Activated CD8-positive, alpha-beta memory T cell treated with anti-CD3 and anti-CD28 coated beads, Interleukin-2, amount 50 U/mL, for 24 hours (primary cell): ENCODE results near the gene MLKL.
"Not testable (repeated sequence)": the region's sequence is repeated elsewhere in the genome, so short reads cannot be mapped to it uniquely, and the experiment has no call there.

Source experiments
- DNase-seq: peaks from one replicate; pipeline ENCODE4 v3.0.0-alpha.2; 2020; ENCODE audit errors: extremely low read depth

Gene MLKL

GRCh38 chr16:74699666-74700065 is 996 bp downstream of the MLKL start:
- no peak for DNase-seq

- DNase-seq: no peak
Observed at GRCh38 chr16:74698222-74698621, 2.4 kb downstream of the MLKL start.

- no peak for DNase-seq
Observed at GRCh38 chr16:74695450-74696422, 4.9 kb downstream of the MLKL start.

GRCh38 chr16:74691093-74691855 is 9.4 kb downstream of the MLKL start:
- no peak for DNase-seq

- no peak for DNase-seq
Observed at GRCh38 chr16:74682556-74682955, 18.1 kb downstream of the MLKL start.

GRCh38 chr16:74680681-74681080 is 20.0 kb downstream of the MLKL start:
- no peak for DNase-seq

- DNase-seq: no peak
Observed at GRCh38 chr16:74679983-74680382, 20.7 kb downstream of the MLKL start.

- DNase-seq: no peak
Observed at GRCh38 chr16:74677868-74678267, 22.8 kb downstream of the MLKL start.

GRCh38 chr16:74673876-74674275 is 26.8 kb downstream of the MLKL start:
- DNase-seq: no peak

GRCh38 chr16:74668877-74669276 is 31.8 kb downstream of the MLKL start:
- DNase-seq: not testable (repeated sequence)

GRCh38 chr16:74667255-74667700 is 33.4 kb downstream of the MLKL start:
- DNase-seq: no peak

GRCh38 chr16:74666425-74667254 is 34.0 kb downstream of the MLKL start, which contains the start of gene RFWD3:
Gene RFWD3 (minus strand): TSS chr16:74666877. CDS start chr16:74661449, 5,428 bp downstream.
- peak; percentile 92 for DNase-seq

GRCh38 chr16:74666010-74666421 is 34.6 kb downstream of the MLKL start:
- DNase-seq: no peak

GRCh38 chr16:74661064-74661463 is 39.6 kb downstream of the MLKL start:
- DNase-seq: no peak

GRCh38 chr16:74660383-74660782 is 40.3 kb downstream of the MLKL start:
- no peak for DNase-seq

- DNase-seq: no peak
Observed at GRCh38 chr16:74659041-74659440, 41.6 kb downstream of the MLKL start.

- no peak for DNase-seq
Observed at GRCh38 chr16:74657870-74658642, 42.6 kb downstream of the MLKL start.

GRCh38 chr16:74654536-74655050 is 46.1 kb downstream of the MLKL start:
- no peak for DNase-seq

GRCh38 chr16:74652883-74653282 is 47.8 kb downstream of the MLKL start:
- not testable (repeated sequence) for DNase-seq

GRCh38 chr16:74652249-74652648 is 48.4 kb downstream of the MLKL start:
- DNase-seq: no peak

GRCh38 chr16:74651841-74652240 is 48.8 kb downstream of the MLKL start:
- DNase-seq: no peak
